MCF 10A (cell line): ENCODE results near the gene KCTD14. TPM values are rescaled to one million over a fixed set of nuclear protein-coding genes. Genes with fewer than 3 reads are reported as not detected.
"Not testable (repeated sequence)": the region's sequence is repeated elsewhere in the genome, so short reads cannot be mapped to it uniquely, and the experiment has no call there.

Experiments
- BruUV-seq: library from RNA; stranded (reverse); fragments of 400-500 nt; replicated peaks from 2 replicates; lab custom pipeline; 2021; lab: Mats Ljungman, UMichigan
- CTCF ChIA-PET: fragments of 300-600 bp; sonication (Branson Sonifier 250); formaldehyde crosslinking; extraction: SDS; loops from one replicate; lab custom pipeline; 2021; ENCODE audit warnings: antibody characterized with exemption, inconsistent platforms; lab: Yijun Ruan, JAX
- POLR2A ChIA-PET: fragments of 300-600, 350-650 bp; sonication (Branson Sonifier 250); formaldehyde crosslinking; extraction: SDS; loops from one replicate; lab custom pipeline; 2020; ENCODE audit warnings: antibody characterized with exemption, inconsistent platforms; lab: Yijun Ruan, JAX
- DNase-seq: peaks from one replicate; pipeline ENCODE4 v3.0.0-alpha.2; 2018; ENCODE audit not compliant: unreplicated experiment
- H3K27ac Mint-ChIP-seq: one replicate; pipeline ENCODE4 v1.8.0; 2022; ENCODE audit warnings: mild to moderate bottlenecking, low read depth, mixed read lengths; ENCODE audit not compliant: unreplicated experiment
- H3K27me3 Mint-ChIP-seq: one replicate; pipeline ENCODE4 v1.8.0; 2022; ENCODE audit warnings: mixed read lengths; ENCODE audit not compliant: insufficient read depth, unreplicated experiment
- H3K36me3 Mint-ChIP-seq: one replicate; pipeline ENCODE4 v1.8.0; 2022; ENCODE audit warnings: mild to moderate bottlenecking, moderate library complexity, mixed read lengths; ENCODE audit not compliant: insufficient read depth, unreplicated experiment
- H3K4me1 Mint-ChIP-seq: one replicate; pipeline ENCODE4 v1.8.0; 2022; ENCODE audit warnings: mixed read lengths; ENCODE audit not compliant: insufficient read depth, unreplicated experiment
- H3K4me3 Mint-ChIP-seq: one replicate; pipeline ENCODE4 v1.8.0; 2022; ENCODE audit warnings: mild to moderate bottlenecking, moderate library complexity, mixed read lengths; ENCODE audit not compliant: unreplicated experiment
- H3K9me3 Mint-ChIP-seq: one replicate; pipeline ENCODE4 v1.8.0; 2022; ENCODE audit warnings: mixed read lengths; ENCODE audit not compliant: unreplicated experiment
- CTCF ChIP-seq: fragments of 200-600 bp; IDR thresholded peaks from one replicate; pipeline ENCODE4 v1.8.0; 2022; ENCODE audit warnings: antibody characterized with exemption, mild to moderate bottlenecking; ENCODE audit not compliant: unreplicated experiment
- intact Hi-C: fragments of 100-400 bp; cut with micrococcal nuclease; formaldehyde crosslinking; loops from 2 replicates; pipeline ENCODE4 v1.14.1; 2022
- total RNA-seq: library from RNA; stranded (reverse); gene quantifications from 2 replicates; pipeline ENCODE4 v1.2.3, GENCODE V29; 2022

KCTD14 gene
- total RNA-seq, 1 experiment from 2014 or later: 2.2 TPM

GRCh38 chr11:77993902-77994301 is 29.2 kb downstream of the KCTD14 start:
- no peaks in the 10 kb centered on the region for H3K9me3 Mint-ChIP-seq
- POLR2A ChIA-PET: interaction anchor here (0.6 to 2.9 kb wide), 14 partner anchors 35 to 425 kb away, joined by 3 to 30 read pairs (median 6); partner anchors contain the start of genes AAMDC, KCTD21, NDUFC2 and RSF1
- H3K4me1 Mint-ChIP-seq: peaks cover 11% of the 10 kb centered on the region

GRCh38 chr11:77990981-77991380 is 32.1 kb downstream of the KCTD14 start:
- no peaks in the 10 kb centered on the region for H3K27me3 Mint-ChIP-seq
- TF ChIP-seq CTCF: no peak
- intact Hi-C loops: no loop called here
- BruUV-seq: no TSS peak
- ChIA-PET POLR2A (no interaction called here), CTCF (no interaction called here)
- no peak overlapping the region for H3K27ac Mint-ChIP-seq
- no peak for DNase-seq
- H3K4me1 Mint-ChIP-seq: peaks cover 11% of the 10 kb centered on the region
- H3K36me3 Mint-ChIP-seq: peaks cover 52% of the 10 kb centered on the region
- no peak overlapping the region for H3K4me3 Mint-ChIP-seq
- no peaks in the 10 kb centered on the region for H3K9me3 Mint-ChIP-seq

More at GRCh38 chr11:77993902-77994301, 29.2 kb downstream of the KCTD14 start:
- TF ChIP-seq CTCF: no peak
- Mint-ChIP-seq H3K27ac (peak overlapping the region; percentile 81), H3K36me3 (peaks cover 28% of the 10 kb centered on the region), H3K4me3 (peak overlapping the region; percentile 86), H3K27me3 (no peaks in the 10 kb centered on the region)
- BruUV-seq: no TSS peak
- CTCF ChIA-PET: interaction anchor here (0.6 to 3.7 kb wide), 3 partner anchors 52 to 57 kb away, joined by 3 to 15 read pairs (median 4); no protein-coding TSS in a partner anchor
- intact Hi-C loops: loop anchor here (1.0 kb wide), 1 partner anchor 174 kb away; the partner anchor contains the start of gene RSF1
- DNase-seq: no peak

DNA sequence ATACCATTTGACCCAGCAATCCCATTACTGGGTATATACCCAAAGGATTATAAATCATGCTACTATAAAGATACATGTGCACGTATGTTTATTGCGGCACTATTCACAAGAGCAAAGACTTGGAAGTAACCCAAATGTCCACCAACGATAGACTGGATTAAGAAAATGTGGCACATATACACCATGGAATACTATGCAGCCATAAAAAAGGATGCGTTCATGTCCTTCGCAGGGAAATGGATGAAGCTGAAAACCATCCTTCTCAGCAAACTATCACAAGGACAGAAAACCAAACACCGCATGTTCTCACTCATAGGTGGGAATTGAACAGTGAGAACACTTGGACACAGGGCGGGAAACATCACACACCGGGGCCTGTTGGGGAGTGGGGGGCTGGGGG is 36.6 kb downstream of the KCTD14 start:
- intact Hi-C loops, DNase-seq, H3K9me3 Mint-ChIP-seq, H3K4me3 Mint-ChIP-seq, H3K27me3 Mint-ChIP-seq, H3K4me1 Mint-ChIP-seq, BruUV-seq, H3K27ac Mint-ChIP-seq: not testable (repeated sequence)
- ChIA-PET POLR2A (interaction anchor here (1.6 kb wide), 1 partner anchor 8 kb away, joined by 3 read pairs; no protein-coding TSS in a partner anchor), CTCF (interaction anchor here (0.5 to 1.3 kb wide), 4 partner anchors 12 to 938 kb away, joined by 3 to 5 read pairs (median 4); no protein-coding TSS in a partner anchor)
- peaks cover 54% of the 10 kb centered on the region for H3K36me3 Mint-ChIP-seq

DNA sequence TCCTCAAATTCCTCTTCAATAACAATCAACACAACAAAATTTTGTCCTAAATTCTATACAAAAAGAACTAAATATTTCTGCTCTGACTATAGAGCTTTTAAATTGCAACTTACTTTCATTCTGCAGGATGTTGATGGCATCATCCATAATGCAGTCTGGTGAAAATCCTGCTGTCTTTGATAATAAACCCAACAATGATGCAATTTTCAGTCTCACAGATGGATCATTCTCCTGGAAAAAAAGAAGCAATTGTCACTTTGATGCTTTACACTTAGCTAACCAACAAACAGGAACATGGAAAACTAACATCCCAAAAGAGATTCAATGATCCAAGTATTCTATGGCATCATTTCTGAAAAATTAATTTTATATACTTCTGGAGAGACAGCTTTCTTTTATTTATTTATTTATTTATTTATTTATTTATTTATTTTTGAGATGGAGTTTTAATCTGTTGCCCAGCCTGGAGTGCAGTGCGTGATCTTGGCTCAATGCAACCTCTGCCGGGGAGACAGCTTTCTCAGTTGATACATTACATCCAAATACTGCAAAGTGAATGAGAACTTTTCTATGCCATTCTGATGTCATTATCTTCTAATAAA is 41.6 kb downstream of the KCTD14 start:
- Mint-ChIP-seq H3K27me3 (no peaks in the 10 kb centered on the region), H3K36me3 (peaks cover 47% of the 10 kb centered on the region), H3K4me1 (no peaks in the 10 kb centered on the region), H3K4me3 (no peak overlapping the region), H3K27ac (no peak overlapping the region), H3K9me3 (no peaks in the 10 kb centered on the region)
- intact Hi-C loops: no loop called here
- TF ChIP-seq CTCF: no peak
- no TSS peak for BruUV-seq
- DNase-seq: no peak
- ChIA-PET POLR2A (interaction anchor here (0.8 to 1.0 kb wide), 3 partner anchors 13 to 98 kb away, joined by 3 to 4 read pairs (median 3); partner anchors contain the start of genes INTS4 and NDUFC2), CTCF (interaction anchor here (0.6 kb wide), 1 partner anchor 64 kb away, joined by 3 read pairs; no protein-coding TSS in a partner anchor)
